WTC11 (cell line): ENCODE data around the gene R3HCC1L.

Experiments used
- AR ChIP-seq: fragments of 250-450 bp; sonication (Bioruptor Pico); IDR thresholded peaks from 2 replicates; pipeline ENCODE4 v1.9.0; 2021; ENCODE audit warnings: mild to moderate bottlenecking
- JUN ChIP-seq: sonication (generic); formaldehyde crosslinking; IDR thresholded peaks from 2 replicates; pipeline ENCODE4 v1.8.0; 2023; ENCODE audit warnings: mild to moderate bottlenecking, missing genetic modification reagents
- NFYB ChIP-seq: sonication (generic); formaldehyde crosslinking; conservative IDR thresholded peaks from 2 replicates; pipeline ENCODE4 v1.8.0; 2022; ENCODE audit warnings: low read depth, missing genetic modification reagents
- NR2C2 ChIP-seq: sonication (generic); formaldehyde crosslinking; IDR thresholded peaks from 2 replicates; pipeline ENCODE4 v1.8.0; 2022; ENCODE audit warnings: mild to moderate bottlenecking, missing genetic modification reagents
- RELA ChIP-seq: sonication (generic); formaldehyde crosslinking; IDR thresholded peaks from 2 replicates; pipeline ENCODE4 v1.8.1; 2022; ENCODE audit warnings: missing genetic modification reagents, mild to moderate bottlenecking, borderline replicate concordance
- RORB ChIP-seq: fragments of 250-450 bp; sonication (Bioruptor Pico); IDR thresholded peaks from 2 replicates; pipeline ENCODE4 v1.9.0; 2021; ENCODE audit warnings: mild to moderate bottlenecking
- TEAD4 ChIP-seq: sonication (generic); formaldehyde crosslinking; IDR thresholded peaks from 2 replicates; pipeline ENCODE4 v1.8.0; 2022; ENCODE audit warnings: mild to moderate bottlenecking, missing genetic modification reagents
- ZNF138 ChIP-seq: sonication (generic); formaldehyde crosslinking; conservative IDR thresholded peaks from 2 replicates; pipeline ENCODE4 v1.8.1; 2022; ENCODE audit warnings: mild to moderate bottlenecking, moderate library complexity, missing genetic modification reagents
- ZNF232 ChIP-seq: sonication (generic); formaldehyde crosslinking; IDR thresholded peaks from 2 replicates; pipeline ENCODE4 v1.8.0; 2022; ENCODE audit warnings: mild to moderate bottlenecking, missing genetic modification reagents
- TF ChIP-seq, protein P1 (sequence below): sonication (generic); formaldehyde crosslinking; IDR thresholded peaks from 2 replicates; pipeline ENCODE4 v1.8.1; 2023; ENCODE audit warnings: mild to moderate bottlenecking, missing genetic modification reagents, moderate library complexity
- TF ChIP-seq, protein P2 (sequence below): fragments of 200-600 bp; IDR thresholded peaks from 2 replicates; pipeline ENCODE4 v1.8.0; 2022; ENCODE audit warnings: antibody characterized with exemption
- TF ChIP-seq, protein P3 (sequence below): sonication (generic); formaldehyde crosslinking; IDR thresholded peaks from 2 replicates; pipeline ENCODE4 v1.8.1; 2022; ENCODE audit warnings: low read depth, mild to moderate bottlenecking, moderate library complexity, missing genetic modification reagents, borderline replicate concordance
- TF ChIP-seq, protein P4 (sequence below): sonication (generic); formaldehyde crosslinking; IDR thresholded peaks from 2 replicates; pipeline ENCODE4 v1.8.1; 2022; ENCODE audit warnings: low read depth, missing genetic modification reagents, borderline replicate concordance

- TF ChIP-seq NFYB (CRISPR knock-in tag) (no peak), JUN (CRISPR knock-in tag) (no peak), RELA (CRISPR knock-in tag) (no peak), NR2C2 (CRISPR knock-in tag) (no peak), RORB (CRISPR knock-in tag) (no peak), ZNF138 (CRISPR knock-in tag) (no peak), TEAD4 (no peak), ZNF232 (CRISPR knock-in tag) (no peak), AR (CRISPR knock-in tag) (no peak)
- TF ChIP-seq, protein P1, sequence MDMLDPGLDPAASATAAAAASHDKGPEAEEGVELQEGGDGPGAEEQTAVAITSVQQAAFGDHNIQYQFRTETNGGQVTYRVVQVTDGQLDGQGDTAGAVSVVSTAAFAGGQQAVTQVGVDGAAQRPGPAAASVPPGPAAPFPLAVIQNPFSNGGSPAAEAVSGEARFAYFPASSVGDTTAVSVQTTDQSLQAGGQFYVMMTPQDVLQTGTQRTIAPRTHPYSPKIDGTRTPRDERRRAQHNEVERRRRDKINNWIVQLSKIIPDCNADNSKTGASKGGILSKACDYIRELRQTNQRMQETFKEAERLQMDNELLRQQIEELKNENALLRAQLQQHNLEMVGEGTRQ: no peak
- TF ChIP-seq, protein P2, sequence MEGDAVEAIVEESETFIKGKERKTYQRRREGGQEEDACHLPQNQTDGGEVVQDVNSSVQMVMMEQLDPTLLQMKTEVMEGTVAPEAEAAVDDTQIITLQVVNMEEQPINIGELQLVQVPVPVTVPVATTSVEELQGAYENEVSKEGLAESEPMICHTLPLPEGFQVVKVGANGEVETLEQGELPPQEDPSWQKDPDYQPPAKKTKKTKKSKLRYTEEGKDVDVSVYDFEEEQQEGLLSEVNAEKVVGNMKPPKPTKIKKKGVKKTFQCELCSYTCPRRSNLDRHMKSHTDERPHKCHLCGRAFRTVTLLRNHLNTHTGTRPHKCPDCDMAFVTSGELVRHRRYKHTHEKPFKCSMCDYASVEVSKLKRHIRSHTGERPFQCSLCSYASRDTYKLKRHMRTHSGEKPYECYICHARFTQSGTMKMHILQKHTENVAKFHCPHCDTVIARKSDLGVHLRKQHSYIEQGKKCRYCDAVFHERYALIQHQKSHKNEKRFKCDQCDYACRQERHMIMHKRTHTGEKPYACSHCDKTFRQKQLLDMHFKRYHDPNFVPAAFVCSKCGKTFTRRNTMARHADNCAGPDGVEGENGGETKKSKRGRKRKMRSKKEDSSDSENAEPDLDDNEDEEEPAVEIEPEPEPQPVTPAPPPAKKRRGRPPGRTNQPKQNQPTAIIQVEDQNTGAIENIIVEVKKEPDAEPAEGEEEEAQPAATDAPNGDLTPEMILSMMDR: no peak
- TF ChIP-seq, protein P3, sequence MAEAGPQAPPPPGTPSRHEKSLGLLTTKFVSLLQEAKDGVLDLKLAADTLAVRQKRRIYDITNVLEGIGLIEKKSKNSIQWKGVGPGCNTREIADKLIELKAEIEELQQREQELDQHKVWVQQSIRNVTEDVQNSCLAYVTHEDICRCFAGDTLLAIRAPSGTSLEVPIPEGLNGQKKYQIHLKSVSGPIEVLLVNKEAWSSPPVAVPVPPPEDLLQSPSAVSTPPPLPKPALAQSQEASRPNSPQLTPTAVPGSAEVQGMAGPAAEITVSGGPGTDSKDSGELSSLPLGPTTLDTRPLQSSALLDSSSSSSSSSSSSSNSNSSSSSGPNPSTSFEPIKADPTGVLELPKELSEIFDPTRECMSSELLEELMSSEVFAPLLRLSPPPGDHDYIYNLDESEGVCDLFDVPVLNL: no peak
- TF ChIP-seq, protein P4, sequence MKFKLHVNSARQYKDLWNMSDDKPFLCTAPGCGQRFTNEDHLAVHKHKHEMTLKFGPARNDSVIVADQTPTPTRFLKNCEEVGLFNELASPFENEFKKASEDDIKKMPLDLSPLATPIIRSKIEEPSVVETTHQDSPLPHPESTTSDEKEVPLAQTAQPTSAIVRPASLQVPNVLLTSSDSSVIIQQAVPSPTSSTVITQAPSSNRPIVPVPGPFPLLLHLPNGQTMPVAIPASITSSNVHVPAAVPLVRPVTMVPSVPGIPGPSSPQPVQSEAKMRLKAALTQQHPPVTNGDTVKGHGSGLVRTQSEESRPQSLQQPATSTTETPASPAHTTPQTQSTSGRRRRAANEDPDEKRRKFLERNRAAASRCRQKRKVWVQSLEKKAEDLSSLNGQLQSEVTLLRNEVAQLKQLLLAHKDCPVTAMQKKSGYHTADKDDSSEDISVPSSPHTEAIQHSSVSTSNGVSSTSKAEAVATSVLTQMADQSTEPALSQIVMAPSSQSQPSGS (CRISPR knock-in tag): no peak
These were observed 112.7 kb downstream of the R3HCC1L start for GRCh38 chr10:98246911-98247805.
